OCI-LY7 (cell line): ENCODE results near the gene NXF1. TPM values are rescaled to one million over a fixed set of nuclear protein-coding genes. Genes with fewer than 3 reads are reported as not detected.

Experiments
- BruUV-seq: library from RNA; stranded (reverse); fragments of 400-500 nt; replicated peaks from 2 replicates; lab custom pipeline; 2021; lab: Mats Ljungman, UMichigan
- CTCF ChIA-PET: fragments of 300-600 bp; sonication (Branson Sonifier 250); formaldehyde crosslinking; loops from one replicate; lab custom pipeline; 2022; ENCODE audit warnings: antibody characterized with exemption; ENCODE audit not compliant: unreplicated experiment; lab: Charles Lee
- POLR2A ChIA-PET: fragments of 300-600 bp; sonication (Branson Sonifier 250); formaldehyde crosslinking; loops from one replicate; lab custom pipeline; 2022; ENCODE audit warnings: antibody characterized with exemption; lab: Charles Lee
- DNase-seq: peaks from one replicate; pipeline ENCODE4 v3.0.0-alpha.2; 2015; ENCODE audit warnings: low spot score
- H2AFZ ChIP-seq: fragments of 200-600 bp; sonication (generic), shearing (Covaris generic); 2 replicates; pipeline ENCODE4 v1.6.1; 2014; ENCODE audit warnings: mild to moderate bottlenecking, antibody characterized with exemption, low read length, moderate library complexity
- H3K27ac ChIP-seq: fragments of 200-600 bp; sonication (generic); 2 replicates; pipeline ENCODE4 v1.5.1; 2014; ENCODE audit warnings: mixed run types, low read depth, mild to moderate bottlenecking, moderate library complexity, low read length, inconsistent platforms; ENCODE audit not compliant: poor library complexity, severe bottlenecking
- H3K36me3 ChIP-seq: fragments of 200-600 bp; sonication (generic); 2 replicates; pipeline ENCODE4 v1.6.1; 2014; ENCODE audit warnings: mild to moderate bottlenecking, antibody characterized with exemption, low read length, moderate library complexity, mixed read lengths; ENCODE audit not compliant: insufficient read depth
- H3K4me1 ChIP-seq: fragments of 200-600 bp; sonication (generic); 2 replicates; pipeline ENCODE4 v1.5.1; 2014; ENCODE audit warnings: mild to moderate bottlenecking, low read length; ENCODE audit not compliant: insufficient read depth, poor library complexity, severe bottlenecking
- H3K4me2 ChIP-seq: fragments of 200-600 bp; sonication (generic); 2 replicates; pipeline ENCODE4 v1.6.1; 2014; ENCODE audit warnings: mild to moderate bottlenecking, low read length
- H3K4me3 ChIP-seq: fragments of 200-600 bp; sonication (generic); 2 replicates; pipeline ENCODE4 v1.5.1; 2014; ENCODE audit warnings: mild to moderate bottlenecking, low read depth, low read length; ENCODE audit not compliant: poor library complexity, severe bottlenecking
- H3K79me2 ChIP-seq: fragments of 200-600 bp; sonication (generic); 2 replicates; pipeline ENCODE4 v1.6.1; 2016; ENCODE audit warnings: low read depth, mild to moderate bottlenecking, low read length, moderate library complexity, mixed read lengths; ENCODE audit not compliant: insufficient read depth
- H3K9me2 ChIP-seq: fragments of 200-600 bp; sonication (generic); 2 replicates; pipeline ENCODE4 v1.6.1; 2016; ENCODE audit warnings: mild to moderate bottlenecking, low read length, mixed read lengths; ENCODE audit not compliant: insufficient read depth
- H3K9me3 ChIP-seq: fragments of 200-600 bp; sonication (generic); 2 replicates; pipeline ENCODE4 v1.6.1; 2014; ENCODE audit warnings: mild to moderate bottlenecking, mixed run types, low read length, mixed read lengths
- H4K20me1 ChIP-seq: fragments of 200-600 bp; sonication (generic); 2 replicates; pipeline ENCODE4 v1.6.1; 2014; ENCODE audit warnings: mild to moderate bottlenecking, antibody characterized with exemption, low read length, moderate library complexity, mixed read lengths; ENCODE audit not compliant: insufficient read depth
- CTCF ChIP-seq: fragments of 200-600 bp; sonication (generic); conservative IDR thresholded peaks from 2 replicates; pipeline ENCODE4 v1.5.1; 2014; ENCODE audit warnings: mild to moderate bottlenecking, antibody characterized with exemption, low read length, moderate library complexity, mixed read lengths
- EZH2phosphoT487 ChIP-seq: fragments of 200-600 bp; sonication (generic); IDR thresholded peaks from 2 replicates; pipeline ENCODE4 v1.6.1; 2018; ENCODE audit warnings: low read depth, borderline replicate concordance, mild to moderate bottlenecking, mixed run types, antibody characterized with exemption, low read length, moderate library complexity, mixed read lengths
- intact Hi-C: fragments of 100-400 bp; cut with micrococcal nuclease; formaldehyde crosslinking; loops from one replicate; pipeline ENCODE4 v1.10.0; 2022; ENCODE audit not compliant: unreplicated experiment
- total RNA-seq, 2 experiments: library from RNA; depleted of rRNA in 1 of 2; stranded (reverse); fragments of >200 nt in 1 of 2; shearing (Covaris generic) in 1 of 2; gene quantifications; 2 replicates each; pipeline ENCODE4 v1.2.3, GENCODE V29; 2014 to 2022

Gene NXF1
- total RNA-seq, 2 experiments from 2014 or later, result 53.3 to 62.0 TPM

GRCh38 chr11:62847767-62848314 is 42.6 kb upstream of the NXF1 start:
- H2AFZ ChIP-seq, result no peak overlapping the region

GRCh38 chr11:62846177-62846576 is 40.9 kb upstream of the NXF1 start:
- DNase-seq, result no peak
- no peak for TF ChIP-seq EZH2phosphoT487
- no peak for TF ChIP-seq CTCF
- Histone ChIP-seq H3K4me2 (no peak overlapping the region), H3K4me3 (no peak overlapping the region), H3K27ac (no peak overlapping the region), H3K36me3 (peaks cover 2% of the 10 kb centered on the region; the same call in 1 of the 2 replicates), H2AFZ (no peak overlapping the region), H4K20me1 (no peaks in the 10 kb centered on the region), H3K4me1 (peaks cover 11% of the 10 kb centered on the region), H3K9me2 (no peaks in the 10 kb centered on the region), H3K9me3 (no peaks in the 10 kb centered on the region), H3K79me2 (no peaks in the 10 kb centered on the region)
- no TSS peak for BruUV-seq
- intact Hi-C loops, result no loop called here
- POLR2A ChIA-PET, result interaction anchor here (5.3 kb wide), 1 partner anchor 9 kb away, joined by 45 read pairs; no protein-coding TSS in a partner anchor
- CTCF ChIA-PET, result no interaction called here

More at GRCh38 chr11:62847767-62848314, 42.6 kb upstream of the NXF1 start:
- H3K36me3 ChIP-seq, result peaks cover 18% of the 10 kb centered on the region
- no peaks in the 10 kb centered on the region for H3K9me2 ChIP-seq
- intact Hi-C loops, result no loop called here
- peaks cover 18% of the 10 kb centered on the region for H3K4me1 ChIP-seq
- no peak for DNase-seq
- ChIA-PET POLR2A (no interaction called here), CTCF (no interaction called here)
- H4K20me1 ChIP-seq, result peaks cover 15% of the 10 kb centered on the region; the same call in 1 of the 2 replicates
- no peak overlapping the region for H3K4me2 ChIP-seq
- H3K27ac ChIP-seq, result no peak overlapping the region
- BruUV-seq, result no TSS peak
- TF ChIP-seq EZH2phosphoT487 (no peak), CTCF (no peak)
- no peaks in the 10 kb centered on the region for H3K9me3 ChIP-seq
- peaks cover 8% of the 10 kb centered on the region; the same call in 1 of the 2 replicates for H3K79me2 ChIP-seq
- no peak overlapping the region for H3K4me3 ChIP-seq

GRCh38 chr11:62844154-62844553 is 38.9 kb upstream of the NXF1 start:
- no peaks in the 10 kb centered on the region for H3K36me3 ChIP-seq
- intact Hi-C loops, result loop anchor here (5.0 kb wide), 1 partner anchor 117 kb away; the partner anchor contains the start of genes HNRNPUL2 and TTC9C
- no peak overlapping the region for H2AFZ ChIP-seq
- H3K4me3 ChIP-seq, result no peak overlapping the region
- peaks cover 3% of the 10 kb centered on the region; the same call in 1 of the 2 replicates for H3K79me2 ChIP-seq
- ChIA-PET POLR2A (interaction anchor here (5.3 kb wide), 1 partner anchor 11 kb away, joined by 45 read pairs; no protein-coding TSS in a partner anchor), CTCF (no interaction called here)
- H4K20me1 ChIP-seq, result no peaks in the 10 kb centered on the region
- peaks cover 19% of the 10 kb centered on the region for H3K4me1 ChIP-seq
- no peaks in the 10 kb centered on the region for H3K9me3 ChIP-seq
- H3K9me2 ChIP-seq, result no peaks in the 10 kb centered on the region
- no peak for DNase-seq
- no TSS peak for BruUV-seq
- no peak overlapping the region for H3K4me2 ChIP-seq
- TF ChIP-seq EZH2phosphoT487, result no peak
- TF ChIP-seq CTCF, result no peak
- no peak overlapping the region for H3K27ac ChIP-seq
